HCT116 (cell line): ENCODE data around the gene NT5DC3. TPM values are rescaled to one million over a fixed set of nuclear protein-coding genes. Genes with fewer than 3 reads are reported as not detected.

Source experiments
- ATAC-seq: fragments of 200-7000 bp; cut with Tn5 transposase; 2 replicates; pipeline ENCODE4 v1.9.1; 2020; ENCODE audit warnings: mild to moderate bottlenecking, moderate library complexity
- BruUV-seq: library from RNA; stranded (reverse); fragments of 400-500 nt; replicated peaks from 2 replicates; lab custom pipeline; 2021; lab: Mats Ljungman, UMichigan
- CTCF ChIA-PET: fragments of 300-600 bp; sonication (Branson Sonifier 250); formaldehyde crosslinking; loops from one replicate; lab custom pipeline; 2021; ENCODE audit warnings: antibody characterized with exemption; lab: Charles Lee
- POLR2A ChIA-PET: fragments of 300-600, 350-600 bp; sonication (Branson Sonifier 250); formaldehyde crosslinking; loops from one replicate; lab custom pipeline; 2021; ENCODE audit warnings: antibody characterized with exemption; lab: Charles Lee
- RAD21 ChIA-PET, 2 experiments: fragments of 300-600 bp; sonication (Branson Sonifier 250); formaldehyde crosslinking; loops; one replicate each; lab custom pipeline; 2023; ENCODE audit warnings: low total read pairs in 2 of 2; ENCODE audit not compliant: uncharacterized antibody in 2 of 2, unreplicated experiment in 2 of 2, low non-redundant PET in 1 of 2; lab: Charles Lee
- DNase-seq: peaks from one replicate; pipeline ENCODE4 v3.0.0-alpha.2; 2010; ENCODE audit warnings: low read depth, low spot score
- H2AFZ ChIP-seq: fragments of 200-600 bp; shearing (Covaris generic), sonication (generic); 2 replicates; pipeline ENCODE4 v1.6.1; 2017; ENCODE audit warnings: low read depth, mixed run types, mixed read lengths, antibody characterized with exemption, low read length; ENCODE audit not compliant: poor library complexity, severe bottlenecking
- H3K27ac ChIP-seq: 2 replicates; pipeline ENCODE4 v1.5.1; 2012; ENCODE audit warnings: low read depth, low read length
- H3K27me3 ChIP-seq: fragments of 200-600 bp; sonication (generic); 2 replicates; pipeline ENCODE4 v1.6.1; 2016; ENCODE audit warnings: mixed run types, low read length, mixed read lengths; ENCODE audit not compliant: insufficient read depth
- H3K36me3 ChIP-seq, 2 experiments: fragments of 200-500 bp in 1 of 2; fragments of 200-600 bp in 1 of 2; sonication (Bioruptor generic) in 1 of 2; sonication (generic) in 1 of 2; 2 replicates each; pipeline versions ENCODE4 v1.5.1 to v1.6.1; 2014 to 2016; ENCODE audit warnings: low read length in 2 of 2, inconsistent platforms in 1 of 2, mixed read lengths in 1 of 2, mixed run types in 1 of 2; ENCODE audit not compliant: insufficient read depth in 2 of 2, control insufficient read depth in 1 of 2
- H3K4me1 ChIP-seq, 2 experiments: fragments of 200-600 bp in 1 of 2; sonication (generic) in 1 of 2; 2 replicates each; pipeline versions ENCODE4 v1.5.1 to v1.6.1; 2012 to 2017; ENCODE audit warnings: low read length in 2 of 2, inconsistent platforms in 1 of 2, mild to moderate bottlenecking in 1 of 2, mixed read lengths in 1 of 2, mixed run types in 1 of 2, moderate library complexity in 1 of 2; ENCODE audit not compliant: insufficient read depth in 2 of 2, control insufficient read depth in 1 of 2
- H3K4me2 ChIP-seq: fragments of 200-600 bp; sonication (generic); 2 replicates; pipeline ENCODE4 v1.6.1; 2017; ENCODE audit warnings: mixed run types, low read length, mixed read lengths
- H3K4me3 ChIP-seq, 2 experiments: fragments of 200-600 bp in 1 of 2; sonication (generic) in 1 of 2; replicated peaks in 1 of 2; 2 replicates each; pipeline ENCODE4 v1.5.1; 2011 to 2016; ENCODE audit warnings: low read length in 2 of 2, control low read depth in 1 of 2, low read depth in 1 of 2, mild to moderate bottlenecking in 1 of 2, mixed read lengths in 1 of 2, mixed run types in 1 of 2
- H3K79me2 ChIP-seq: fragments of 200-600 bp; sonication (generic); 2 replicates; pipeline ENCODE4 v1.6.1; 2017; ENCODE audit warnings: mild to moderate bottlenecking, mixed run types, low read length, moderate library complexity, mixed read lengths; ENCODE audit not compliant: insufficient read depth
- H3K9ac ChIP-seq: fragments of 200-600 bp; sonication (generic); 2 replicates; pipeline ENCODE4 v1.6.1; 2016; ENCODE audit warnings: low read length, mixed read lengths
- H3K9me2 ChIP-seq: fragments of 200-600 bp; sonication (generic), shearing (Covaris generic); 2 replicates; pipeline ENCODE4 v1.6.1; 2017; ENCODE audit warnings: mixed run types, mild to moderate bottlenecking, moderate library complexity; ENCODE audit not compliant: insufficient read depth
- H3K9me3 ChIP-seq, 2 experiments: fragments of 200-500 bp in 1 of 2; fragments of 200-600 bp in 1 of 2; sonication (Bioruptor generic) in 1 of 2; sonication (generic) in 1 of 2; 2 replicates each; pipeline ENCODE4 v1.6.1; 2014 to 2017; ENCODE audit warnings: low read length in 2 of 2, mixed read lengths in 2 of 2, inconsistent platforms in 1 of 2, low read depth in 1 of 2, mild to moderate bottlenecking in 1 of 2, mixed run types in 1 of 2, moderate library complexity in 1 of 2; ENCODE audit not compliant: control insufficient read depth in 1 of 2, insufficient read depth in 1 of 2
- H4K20me1 ChIP-seq: fragments of 200-600 bp; sonication (generic), shearing (Covaris generic); 2 replicates; pipeline ENCODE4 v1.6.1; 2017; ENCODE audit warnings: mixed run types, mild to moderate bottlenecking, moderate library complexity; ENCODE audit not compliant: insufficient read depth
- ATF3 ChIP-seq: IDR thresholded peaks from 2 replicates; pipeline ENCODE4 v1.6.1; 2012
- CBX3 ChIP-seq: IDR thresholded peaks from 2 replicates; pipeline ENCODE4 v1.6.1; 2012; ENCODE audit warnings: low read depth
- CEBPB ChIP-seq: IDR thresholded peaks from 2 replicates; pipeline ENCODE4 v1.6.1; 2012; ENCODE audit warnings: low read depth
- ELF1 ChIP-seq: IDR thresholded peaks from 2 replicates; pipeline ENCODE4 v1.6.1; 2012; ENCODE audit warnings: low read depth, borderline replicate concordance
- EZH2 ChIP-seq: fragments of 200-600 bp; sonication (generic); IDR thresholded peaks from 2 replicates; pipeline ENCODE4 v1.6.1; 2017; ENCODE audit warnings: antibody characterized with exemption, mixed run types
- FOSL1 ChIP-seq: IDR thresholded peaks from 2 replicates; pipeline ENCODE4 v1.6.1; 2012; ENCODE audit warnings: low read depth
- JUND ChIP-seq: IDR thresholded peaks from 2 replicates; pipeline ENCODE4 v1.6.1; 2012
- RAD21 ChIP-seq: IDR thresholded peaks from 2 replicates; pipeline ENCODE4 v1.6.1; 2012; ENCODE audit warnings: low read depth, mild to moderate bottlenecking
- REST ChIP-seq: IDR thresholded peaks from 2 replicates; pipeline ENCODE4 v1.6.1; 2012; ENCODE audit warnings: low read depth
- SIN3A ChIP-seq: IDR thresholded peaks from 2 replicates; pipeline ENCODE4 v1.6.1; 2012; ENCODE audit warnings: low read depth
- SP1 ChIP-seq: IDR thresholded peaks from 2 replicates; pipeline ENCODE4 v1.6.1; 2012; ENCODE audit warnings: low read depth
- SRF ChIP-seq: IDR thresholded peaks from 2 replicates; pipeline ENCODE4 v1.6.1; 2012; ENCODE audit warnings: low read depth
- TCF7L2 ChIP-seq: IDR thresholded peaks from 2 replicates; pipeline ENCODE4 v1.7.0; 2011; ENCODE audit warnings: borderline replicate concordance, inconsistent platforms; ENCODE audit not compliant: insufficient read depth, insufficient read length; ENCODE audit errors: extremely low read depth
- ZFX ChIP-seq: fragments of 450-650 bp; IDR thresholded peaks from 2 replicates; pipeline ENCODE4 v1.6.1; 2017
- intact Hi-C: fragments of 100-400 bp; cut with micrococcal nuclease; formaldehyde crosslinking; loops from 2 replicates; pipeline ENCODE4 v1.10.0; 2022
- total RNA-seq: library from RNA; stranded (reverse); gene quantifications from one replicate; pipeline ENCODE4 v1.2.1, GENCODE V29; 2021; ENCODE audit not compliant: unreplicated experiment
- TF ChIP-seq, protein P1 (sequence below): IDR thresholded peaks from 2 replicates; pipeline ENCODE4 v1.6.1; 2011; ENCODE audit warnings: mild to moderate bottlenecking, low read length, moderate library complexity; ENCODE audit not compliant: insufficient replicate concordance; ENCODE audit errors: extremely low read depth

Gene NT5DC3
- total RNA-seq, 1 experiment from 2014 or later: 18.7 TPM

DNA sequence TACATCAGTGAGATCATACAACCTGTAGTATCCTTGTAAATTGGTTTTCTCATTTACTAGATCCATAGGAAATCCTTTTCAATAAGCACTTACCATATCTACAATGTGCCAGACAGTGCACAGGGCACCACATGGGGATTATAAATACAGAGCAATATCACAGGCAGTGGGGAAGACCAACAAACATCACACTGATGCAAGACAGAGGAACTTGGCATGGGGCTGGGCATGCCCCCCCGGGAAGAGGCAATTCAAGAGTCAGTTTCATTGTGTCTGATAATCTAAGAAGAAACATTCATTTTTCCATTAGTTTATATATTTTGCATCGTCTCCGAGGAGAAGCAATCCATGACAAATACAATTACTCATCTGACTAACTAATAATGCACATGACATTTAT lies 16.2 kb downstream of the NT5DC3 start:
- H3K4me1 ChIP-seq: no peaks in the 10 kb centered on the region; a peak in 1 of 4 replicates
- ChIA-PET POLR2A (interaction anchor here (1.6 kb wide), 1 partner anchor 16 kb away, joined by 4 read pairs; the partner anchor contains the start of gene NT5DC3), CTCF (no interaction called here), RAD21 (no interaction called here)
- no peak for DNase-seq
- H3K4me3 ChIP-seq: no peak overlapping the region
- TF ChIP-seq, protein P1, sequence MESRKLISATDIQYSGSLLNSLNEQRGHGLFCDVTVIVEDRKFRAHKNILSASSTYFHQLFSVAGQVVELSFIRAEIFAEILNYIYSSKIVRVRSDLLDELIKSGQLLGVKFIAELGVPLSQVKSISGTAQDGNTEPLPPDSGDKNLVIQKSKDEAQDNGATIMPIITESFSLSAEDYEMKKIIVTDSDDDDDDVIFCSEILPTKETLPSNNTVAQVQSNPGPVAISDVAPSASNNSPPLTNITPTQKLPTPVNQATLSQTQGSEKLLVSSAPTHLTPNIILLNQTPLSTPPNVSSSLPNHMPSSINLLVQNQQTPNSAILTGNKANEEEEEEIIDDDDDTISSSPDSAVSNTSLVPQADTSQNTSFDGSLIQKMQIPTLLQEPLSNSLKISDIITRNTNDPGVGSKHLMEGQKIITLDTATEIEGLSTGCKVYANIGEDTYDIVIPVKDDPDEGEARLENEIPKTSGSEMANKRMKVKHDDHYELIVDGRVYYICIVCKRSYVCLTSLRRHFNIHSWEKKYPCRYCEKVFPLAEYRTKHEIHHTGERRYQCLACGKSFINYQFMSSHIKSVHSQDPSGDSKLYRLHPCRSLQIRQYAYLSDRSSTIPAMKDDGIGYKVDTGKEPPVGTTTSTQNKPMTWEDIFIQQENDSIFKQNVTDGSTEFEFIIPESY: no peak
- no peak for TF ChIP-seq SIN3A
- TF ChIP-seq CEBPB: no peak
- TF ChIP-seq CBX3: no peak
- TF ChIP-seq JUND: no peak
- TF ChIP-seq RAD21: no peak
- TF ChIP-seq ELF1: no peak
- no peak for TF ChIP-seq REST
- TF ChIP-seq SP1: no peak
- no peak for TF ChIP-seq SRF
- no peak for TF ChIP-seq EZH2
- no peak for TF ChIP-seq FOSL1
- TF ChIP-seq ATF3: no peak
- TF ChIP-seq TCF7L2: no peak
- no peak for TF ChIP-seq ZFX
- H3K9me3 ChIP-seq: peaks cover 0 to 8% of the 10 kb centered on the region in 2 experiments; a peak in 1 of 4 replicates
- H3K27ac ChIP-seq: no peak overlapping the region
- intact Hi-C loops: no loop called here
- peaks cover 88% of the 10 kb centered on the region for H3K79me2 ChIP-seq
- no peaks in the 10 kb centered on the region for H3K27me3 ChIP-seq
- peaks cover 0 to 9% of the 10 kb centered on the region in 2 experiments; a peak in 2 of 4 replicates for H3K36me3 ChIP-seq
- no peak overlapping the region for H3K9ac ChIP-seq
- no peak for ATAC-seq
- H2AFZ ChIP-seq: no peak overlapping the region
- no peak overlapping the region for H3K4me2 ChIP-seq
- no peaks in the 10 kb centered on the region for H3K9me2 ChIP-seq
- BruUV-seq: no TSS peak
- no peaks in the 10 kb centered on the region for H4K20me1 ChIP-seq
